ENCODE data around the gene BCL7A. TPM values are rescaled to one million over a fixed set of nuclear protein-coding genes. Genes with fewer than 3 reads are reported as not detected.

BCL7A gene
- polyA plus RNA-seq, 4 donors: 0.22 to 10.4 (median 3.4) TPM

GRCh38 chr12:122020795-122021192 lies 890 bp upstream of the BCL7A start:
- Histone ChIP-seq H3K27me3 (ENCODE audit: control insufficient read depth in 3 of 3, insufficient read depth in 3 of 3, low read length in 3 of 3) (peaks cover 0 to 5% (median 0%) of the 10 kb centered on the region in 3 donors), H3K4me1 (ENCODE audit: control insufficient read depth in 3 of 3, insufficient read depth in 2 of 3, low read depth in 1 of 3, low read length in 2 of 3) (peaks cover 0 to 21% (median 3%) of the 10 kb centered on the region in 3 donors), H3K27ac (ENCODE audit: low read depth in 1 of 3, low read length in 2 of 3) (no peak overlapping the region), H3K4me3 (ENCODE audit: low read depth in 1 of 3, low read length in 3 of 3) (peak overlapping the region in 1 of 3 donors; percentile 31), H3K36me3 (ENCODE audit: control insufficient read depth in 3 of 3, insufficient read depth in 2 of 3, low read depth in 1 of 3, low read length in 3 of 3) (no peaks in the 10 kb centered on the region), H3K9me3 (ENCODE audit: control insufficient read depth in 2 of 2, insufficient read depth in 1 of 2, low read depth in 1 of 2, low read length in 1 of 2) (peaks cover 0 to 6% of the 10 kb centered on the region in 2 donors)
- 60 to 70% (median 66%) methylated on average over 16 of the region's 16 CpGs for WGBS, 3 donors
- FAIRE-seq: no peak
- no peak for DNase-seq

- peaks cover 0 to 2% (median 0%) of the 10 kb centered on the region in 3 donors for H3K36me3 ChIP-seq (ENCODE audit: control insufficient read depth in 3 of 3, insufficient read depth in 2 of 3, low read depth in 1 of 3, low read length in 3 of 3)
- DNase-seq (no peak), FAIRE-seq (no peak)
- no peak overlapping the region for H3K27ac ChIP-seq (ENCODE audit: low read depth in 1 of 3, low read length in 2 of 3)
- H3K27me3 ChIP-seq (ENCODE audit: control insufficient read depth in 3 of 3, insufficient read depth in 3 of 3, low read length in 3 of 3): peaks cover 0 to 5% (median 0%) of the 10 kb centered on the region in 3 donors
- WGBS, 3 donors: 1 to 2% (median 1%) methylated on average over 31 to 57 of the region's 57 CpGs
- peaks cover 0 to 6% of the 10 kb centered on the region in 2 donors for H3K9me3 ChIP-seq (ENCODE audit: control insufficient read depth in 2 of 2, insufficient read depth in 1 of 2, low read depth in 1 of 2, low read length in 1 of 2)
- peak overlapping the region; percentile 31 to 86 (median 85) for H3K4me3 ChIP-seq (ENCODE audit: low read depth in 1 of 3, low read length in 3 of 3)
- H3K4me1 ChIP-seq (ENCODE audit: control insufficient read depth in 3 of 3, insufficient read depth in 2 of 3, low read depth in 1 of 3, low read length in 2 of 3): peaks cover 0 to 21% (median 3%) of the 10 kb centered on the region in 3 donors
These were observed 377 bp upstream of the BCL7A start for GRCh38 chr12:122021193-122021821.

- H3K9me3 ChIP-seq (ENCODE audit: control insufficient read depth in 2 of 2, insufficient read depth in 1 of 2, low read depth in 1 of 2, low read length in 1 of 2): peaks cover 0 to 6% of the 10 kb centered on the region in 2 donors
- peaks cover 0 to 5% (median 0%) of the 10 kb centered on the region in 3 donors for H3K36me3 ChIP-seq (ENCODE audit: control insufficient read depth in 3 of 3, insufficient read depth in 2 of 3, low read depth in 1 of 3, low read length in 3 of 3)
- H3K4me3 ChIP-seq (ENCODE audit: low read depth in 1 of 3, low read length in 3 of 3): peak overlapping the region; percentile 50 to 86 (median 85)
- peak overlapping the region in 2 of 3 donors; percentile 43 to 74 for H3K27ac ChIP-seq (ENCODE audit: low read depth in 1 of 3, low read length in 2 of 3)
- 0 to 1% (median 1%) methylated on average over 72 to 124 of the region's 124 CpGs for WGBS, 3 donors
- H3K4me1 ChIP-seq (ENCODE audit: control insufficient read depth in 3 of 3, insufficient read depth in 2 of 3, low read depth in 1 of 3, low read length in 2 of 3): peaks cover 0 to 21% (median 3%) of the 10 kb centered on the region in 3 donors
- FAIRE-seq (no peak), DNase-seq (peak in 1 of 2 donors; percentile 60)
- peaks cover 0 to 5% (median 0%) of the 10 kb centered on the region in 3 donors for H3K27me3 ChIP-seq (ENCODE audit: control insufficient read depth in 3 of 3, insufficient read depth in 3 of 3, low read length in 3 of 3)
These were observed 982 bp downstream of the BCL7A start for GRCh38 chr12:122022393-122023338.

- peaks cover 0 to 21% (median 3%) of the 10 kb centered on the region in 3 donors for H3K4me1 ChIP-seq (ENCODE audit: control insufficient read depth in 3 of 3, insufficient read depth in 2 of 3, low read depth in 1 of 3, low read length in 2 of 3)
- no peak for FAIRE-seq
- peaks cover 0 to 5% (median 0%) of the 10 kb centered on the region in 3 donors for H3K27me3 ChIP-seq (ENCODE audit: control insufficient read depth in 3 of 3, insufficient read depth in 3 of 3, low read length in 3 of 3)
- 5 to 18% (median 9%) methylated on average over 37 to 43 of the region's 43 CpGs for WGBS, 3 donors
- H3K27ac ChIP-seq (ENCODE audit: low read depth in 1 of 3, low read length in 2 of 3): peak overlapping the region in 2 of 3 donors; percentile 43 to 74
- peak; percentile 36 to 74 for DNase-seq
- H3K9me3 ChIP-seq (ENCODE audit: control insufficient read depth in 2 of 2, insufficient read depth in 1 of 2, low read depth in 1 of 2, low read length in 1 of 2): no peaks in the 10 kb centered on the region
- peak overlapping the region; percentile 50 to 86 (median 85) for H3K4me3 ChIP-seq (ENCODE audit: low read depth in 1 of 3, low read length in 3 of 3)
- peaks cover 0 to 5% (median 0%) of the 10 kb centered on the region in 3 donors for H3K36me3 ChIP-seq (ENCODE audit: control insufficient read depth in 3 of 3, insufficient read depth in 2 of 3, low read depth in 1 of 3, low read length in 3 of 3)
These were observed 1.9 kb downstream of the BCL7A start for GRCh38 chr12:122023339-122024131.

- DNase-seq (no peak), FAIRE-seq (no peak)
- WGBS, 3 donors: 52 to 61% (median 59%) methylated on average over 16 of the region's 16 CpGs
- Histone ChIP-seq H3K4me3 (ENCODE audit: low read depth in 1 of 3, low read length in 3 of 3) (peak overlapping the region in 1 of 3 donors; percentile 50), H3K27ac (ENCODE audit: low read depth in 1 of 3, low read length in 2 of 3) (peak overlapping the region in 1 of 3 donors; percentile 74), H3K36me3 (ENCODE audit: control insufficient read depth in 3 of 3, insufficient read depth in 2 of 3, low read depth in 1 of 3, low read length in 3 of 3) (peaks cover 0 to 9% (median 0%) of the 10 kb centered on the region in 3 donors), H3K9me3 (ENCODE audit: control insufficient read depth in 2 of 2, insufficient read depth in 1 of 2, low read depth in 1 of 2, low read length in 1 of 2) (no peaks in the 10 kb centered on the region), H3K27me3 (ENCODE audit: control insufficient read depth in 3 of 3, insufficient read depth in 3 of 3, low read length in 3 of 3) (peaks cover 0 to 5% (median 0%) of the 10 kb centered on the region in 3 donors), H3K4me1 (ENCODE audit: control insufficient read depth in 3 of 3, insufficient read depth in 2 of 3, low read depth in 1 of 3, low read length in 2 of 3) (peaks cover 0 to 21% (median 3%) of the 10 kb centered on the region in 3 donors)
These were observed 2.6 kb downstream of the BCL7A start for GRCh38 chr12:122024132-122024785.

- WGBS, 3 donors: 89 to 96% (median 95%) methylated on average over 7 of the region's 7 CpGs
- peaks cover 0 to 13% (median 3%) of the 10 kb centered on the region in 3 donors for H3K4me1 ChIP-seq (ENCODE audit: control insufficient read depth in 3 of 3, insufficient read depth in 2 of 3, low read depth in 1 of 3, low read length in 2 of 3)
- H3K27me3 ChIP-seq (ENCODE audit: control insufficient read depth in 3 of 3, insufficient read depth in 3 of 3, low read length in 3 of 3): no peaks in the 10 kb centered on the region
- H3K36me3 ChIP-seq (ENCODE audit: control insufficient read depth in 3 of 3, insufficient read depth in 2 of 3, low read depth in 1 of 3, low read length in 3 of 3): peaks cover 0 to 15% (median 0%) of the 10 kb centered on the region in 3 donors
- DNase-seq (no peak), FAIRE-seq (no peak)
- no peaks in the 10 kb centered on the region for H3K9me3 ChIP-seq (ENCODE audit: control insufficient read depth in 2 of 2, insufficient read depth in 1 of 2, low read depth in 1 of 2, low read length in 1 of 2)
- H3K4me3 ChIP-seq (ENCODE audit: low read depth in 1 of 3, low read length in 3 of 3): no peak overlapping the region
- no peak overlapping the region for H3K27ac ChIP-seq (ENCODE audit: low read depth in 1 of 3, low read length in 2 of 3)
These were observed 5.1 kb downstream of the BCL7A start for GRCh38 chr12:122026706-122027333.

- H3K27ac ChIP-seq (ENCODE audit: low read depth in 1 of 3, low read length in 2 of 3): no peak overlapping the region
- 71 to 83% (median 77%) methylated on average over 12 of the region's 12 CpGs for WGBS, 3 donors
- FAIRE-seq: no peak
These were observed 6.7 kb downstream of the BCL7A start for GRCh38 chr12:122028165-122028904.

More at GRCh38 chr12:122028165-122028904, 6.7 kb downstream of the BCL7A start:
- H3K4me1 ChIP-seq (ENCODE audit: control insufficient read depth in 3 of 3, insufficient read depth in 2 of 3, low read depth in 1 of 3, low read length in 2 of 3): peaks cover 0 to 11% (median 3%) of the 10 kb centered on the region in 3 donors
- H3K27me3 ChIP-seq (ENCODE audit: control insufficient read depth in 3 of 3, insufficient read depth in 3 of 3, low read length in 3 of 3): no peaks in the 10 kb centered on the region
- no peaks in the 10 kb centered on the region for H3K9me3 ChIP-seq (ENCODE audit: control insufficient read depth in 2 of 2, insufficient read depth in 1 of 2, low read depth in 1 of 2, low read length in 1 of 2)
- no peak for DNase-seq
- no peak overlapping the region for H3K4me3 ChIP-seq (ENCODE audit: low read depth in 1 of 3, low read length in 3 of 3)
- peaks cover 0 to 25% (median 0%) of the 10 kb centered on the region in 3 donors for H3K36me3 ChIP-seq (ENCODE audit: control insufficient read depth in 3 of 3, insufficient read depth in 2 of 3, low read depth in 1 of 3, low read length in 3 of 3)
